ENCODE measurements around the gene H2AZ2.

Gene H2AZ2

DNA sequence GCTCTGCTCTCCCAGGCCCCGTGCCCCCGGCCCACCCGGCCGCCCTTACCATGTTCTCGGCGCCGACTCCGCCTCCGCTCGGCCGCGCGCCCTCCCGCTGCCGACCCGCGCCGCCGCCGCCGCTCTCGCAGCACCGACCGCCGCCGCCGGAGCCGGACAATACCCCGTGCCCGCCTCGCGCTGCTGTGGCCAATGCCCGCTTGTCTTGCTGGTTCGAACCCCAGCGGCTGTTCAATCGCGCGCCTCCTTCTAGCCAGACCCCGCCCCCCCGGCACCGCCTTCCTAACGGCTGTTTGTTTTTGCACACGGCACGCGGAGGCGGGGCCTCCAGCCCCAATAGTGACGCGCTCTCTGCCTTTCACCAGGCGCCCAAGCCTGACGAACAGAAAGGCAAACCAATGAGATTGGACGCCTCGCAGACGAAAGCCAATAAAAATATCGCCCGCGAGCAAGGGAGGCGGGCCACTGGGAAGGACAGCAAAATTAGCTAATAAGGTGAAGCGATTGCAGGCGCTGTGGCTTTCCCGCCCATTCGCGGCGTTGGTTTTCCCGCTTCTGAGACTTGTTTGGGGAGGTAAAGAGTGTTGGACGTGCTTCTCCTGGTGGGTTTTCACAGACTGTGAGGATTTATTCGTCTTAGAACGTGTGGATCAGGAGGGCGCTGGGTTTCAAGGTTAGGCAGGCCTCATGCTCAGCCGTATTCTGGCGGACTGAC, at the start of gene H2AZ2:
Gene H2AZ2 (minus strand): TSS at position 168 of the 715 bp plus-strand sequence. CDS start 116 bp downstream, at position 52.
- TF ChIP-seq, protein P1, sequence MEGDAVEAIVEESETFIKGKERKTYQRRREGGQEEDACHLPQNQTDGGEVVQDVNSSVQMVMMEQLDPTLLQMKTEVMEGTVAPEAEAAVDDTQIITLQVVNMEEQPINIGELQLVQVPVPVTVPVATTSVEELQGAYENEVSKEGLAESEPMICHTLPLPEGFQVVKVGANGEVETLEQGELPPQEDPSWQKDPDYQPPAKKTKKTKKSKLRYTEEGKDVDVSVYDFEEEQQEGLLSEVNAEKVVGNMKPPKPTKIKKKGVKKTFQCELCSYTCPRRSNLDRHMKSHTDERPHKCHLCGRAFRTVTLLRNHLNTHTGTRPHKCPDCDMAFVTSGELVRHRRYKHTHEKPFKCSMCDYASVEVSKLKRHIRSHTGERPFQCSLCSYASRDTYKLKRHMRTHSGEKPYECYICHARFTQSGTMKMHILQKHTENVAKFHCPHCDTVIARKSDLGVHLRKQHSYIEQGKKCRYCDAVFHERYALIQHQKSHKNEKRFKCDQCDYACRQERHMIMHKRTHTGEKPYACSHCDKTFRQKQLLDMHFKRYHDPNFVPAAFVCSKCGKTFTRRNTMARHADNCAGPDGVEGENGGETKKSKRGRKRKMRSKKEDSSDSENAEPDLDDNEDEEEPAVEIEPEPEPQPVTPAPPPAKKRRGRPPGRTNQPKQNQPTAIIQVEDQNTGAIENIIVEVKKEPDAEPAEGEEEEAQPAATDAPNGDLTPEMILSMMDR (IDR thresholded peaks at IDR 0.05) = no peak
- peak; percentile 100 for DNase-seq (ENCODE audit: low spot score)

DNA sequence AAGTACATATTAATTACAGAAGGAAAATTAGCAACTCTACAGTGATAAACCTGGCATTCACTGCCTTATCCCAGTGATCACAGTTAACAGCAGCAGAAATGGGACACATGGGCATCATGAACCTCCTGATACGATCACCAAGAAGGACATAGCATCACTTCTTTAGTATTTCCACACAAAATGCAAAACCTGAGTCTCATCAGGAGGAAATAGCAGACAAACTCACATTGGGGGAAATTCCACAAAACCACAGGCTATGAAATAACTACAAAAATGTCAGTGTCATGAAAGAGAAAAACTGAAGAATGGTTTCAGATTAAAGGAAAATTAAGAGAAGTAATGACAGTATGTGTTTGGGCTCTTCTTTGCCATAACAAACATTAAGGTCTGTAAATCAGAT, 49.4 kb upstream of the H2AZ2 start:
- TF ChIP-seq, protein P1 (IDR thresholded peaks at IDR 0.05) = no peak
- no peak overlapping the region for H3K27ac ChIP-seq
- DNase-seq (ENCODE audit: low spot score) = no peak
- no peak overlapping the region for H3K4me3 ChIP-seq

More for the DNA sequence above, at the start of gene H2AZ2:
- H3K27ac ChIP-seq = peak within 1 kb of the TSS; percentile 93 to 99
- peak within 1 kb of the TSS; percentile 93 for H3K4me3 ChIP-seq

DNA sequence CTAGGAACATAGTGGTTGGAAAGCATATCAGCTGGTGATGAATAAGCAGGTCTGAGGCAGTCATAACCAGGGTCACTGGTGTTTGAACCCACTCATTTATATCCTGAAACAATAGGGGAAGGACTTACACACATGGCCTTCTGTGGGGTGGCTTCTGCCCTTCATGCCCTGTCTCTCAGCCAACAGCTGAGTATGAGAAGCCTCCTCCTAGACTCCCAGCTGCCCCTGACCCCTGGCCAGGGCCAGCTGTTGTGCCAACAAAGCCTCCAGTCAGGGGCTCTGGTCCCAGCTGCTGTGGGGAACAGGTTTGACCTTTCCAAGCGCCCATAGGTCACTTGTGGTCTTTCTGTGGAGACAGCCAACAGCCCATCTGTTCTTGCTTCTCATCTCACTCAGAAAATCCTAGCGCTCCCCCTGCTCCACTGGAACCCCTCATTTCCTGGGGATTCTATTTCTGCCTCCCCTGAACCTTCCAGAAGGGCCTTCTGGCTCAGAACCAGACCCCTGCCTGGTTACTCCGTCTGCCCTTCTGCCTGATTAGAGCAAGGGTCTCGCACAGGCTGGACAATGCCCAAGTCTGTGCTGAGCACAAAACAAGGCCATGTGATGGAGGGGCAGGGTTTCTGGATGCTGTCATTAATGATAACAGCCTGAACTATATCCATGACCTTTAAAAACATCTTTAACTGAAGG, 47.1 kb upstream of the H2AZ2 start:
- Histone ChIP-seq H3K27ac (no peak overlapping the region), H3K4me3 (no peak overlapping the region)
- DNase-seq (ENCODE audit: low spot score) = no peak
- TF ChIP-seq, protein P1 (IDR thresholded peaks at IDR 0.05) = no peak

DNA sequence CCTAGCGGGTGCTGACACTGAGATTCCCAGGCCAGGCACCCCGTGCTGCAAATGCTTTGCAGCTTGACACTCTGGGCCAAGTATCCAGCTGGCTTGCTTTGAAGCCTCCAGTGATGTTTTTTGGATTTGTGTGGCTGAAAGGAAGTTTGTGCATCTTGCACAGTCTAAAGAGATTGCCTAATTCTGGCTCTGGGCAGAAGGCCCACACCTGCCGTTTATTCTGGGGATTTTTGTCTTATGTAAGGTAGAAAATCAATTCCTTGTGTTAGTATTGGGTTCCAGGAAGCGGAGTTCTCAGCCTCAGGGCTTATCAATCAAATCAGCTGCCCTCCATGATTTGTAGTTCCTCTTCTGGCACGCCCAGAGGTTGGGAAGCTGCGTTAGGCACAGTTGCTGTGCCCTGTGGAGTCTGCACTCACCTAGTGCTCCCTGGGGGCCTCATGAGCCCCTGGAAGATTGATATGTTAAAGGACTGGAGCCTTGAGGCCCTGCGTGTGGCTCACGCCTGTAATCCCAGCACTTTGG, 45.9 kb upstream of the H2AZ2 start:
- Histone ChIP-seq H3K4me3 (no peak overlapping the region), H3K27ac (no peak overlapping the region)
- DNase-seq (ENCODE audit: low spot score) = no peak
- TF ChIP-seq, protein P1 (IDR thresholded peaks at IDR 0.05) = no peak

DNA sequence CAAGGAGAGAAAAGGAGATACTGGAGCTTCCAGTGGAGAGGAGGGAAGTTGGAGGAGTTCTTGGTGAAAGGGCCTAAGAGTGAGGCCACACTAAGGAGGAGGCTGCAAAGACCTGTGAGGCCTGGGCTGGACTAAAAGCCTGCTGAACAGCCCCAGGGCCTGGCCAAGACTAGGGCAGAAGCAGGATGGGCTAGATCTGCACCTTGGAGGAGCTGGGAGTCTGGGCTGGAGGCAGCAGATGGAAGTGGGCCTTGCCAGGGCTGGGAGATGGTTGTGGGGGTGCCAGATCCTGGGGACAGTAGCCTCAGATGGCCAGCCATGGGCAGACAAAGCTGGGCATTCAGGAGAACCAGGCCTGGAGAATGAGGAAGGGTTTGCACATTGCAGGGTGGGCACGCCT, 43.9 kb upstream of the H2AZ2 start:
- no peak for DNase-seq (ENCODE audit: low spot score)
- no peak overlapping the region for H3K4me3 ChIP-seq
- TF ChIP-seq, protein P1 (IDR thresholded peaks at IDR 0.05) = no peak
- no peak overlapping the region for H3K27ac ChIP-seq

DNA sequence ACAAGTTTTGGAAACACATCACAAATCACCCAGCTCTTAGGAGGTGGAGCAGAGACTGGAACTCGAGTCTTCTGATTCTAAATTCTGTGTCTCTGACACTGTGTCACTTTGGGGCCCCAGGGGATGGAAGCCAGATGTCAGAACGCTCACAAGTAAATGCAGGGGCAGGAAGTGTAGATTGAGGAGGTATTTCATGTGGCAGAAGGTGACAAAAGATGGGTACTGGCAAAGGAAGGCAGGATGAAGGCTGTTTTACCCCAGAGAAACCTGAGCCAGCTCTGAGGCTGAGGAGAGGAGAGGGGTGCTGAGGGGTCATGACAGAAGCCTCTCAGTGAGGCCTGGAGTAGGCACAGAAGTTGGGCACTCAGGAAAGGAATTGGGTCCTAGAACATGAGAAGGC, 43.5 kb upstream of the H2AZ2 start:
- H3K4me3 ChIP-seq = no peak overlapping the region
- no peak overlapping the region for H3K27ac ChIP-seq
- TF ChIP-seq, protein P1 (IDR thresholded peaks at IDR 0.05) = no peak
- no peak for DNase-seq (ENCODE audit: low spot score)
